SU-DHL-6 (cell line): ENCODE data around the gene FOXO6.

ENCODE experiments used
- EZH2phosphoT487 ChIP-seq: fragments of 200-600 bp; sonication (generic), shearing (Covaris generic); conservative IDR thresholded peaks from 2 replicates; pipeline ENCODE4 v1.6.1; 2018; ENCODE audit warnings: mild to moderate bottlenecking, antibody characterized with exemption, low read length, moderate library complexity, mixed read lengths
- TF ChIP-seq, protein P1 (sequence below): fragments of 200-600 bp; sonication (generic); IDR thresholded peaks from one replicate; pipeline ENCODE4 v1.5.1; 2017; ENCODE audit warnings: antibody characterized with exemption, mild to moderate bottlenecking, low read length, moderate library complexity; ENCODE audit not compliant: insufficient read depth, poor library complexity, severe bottlenecking

DNA sequence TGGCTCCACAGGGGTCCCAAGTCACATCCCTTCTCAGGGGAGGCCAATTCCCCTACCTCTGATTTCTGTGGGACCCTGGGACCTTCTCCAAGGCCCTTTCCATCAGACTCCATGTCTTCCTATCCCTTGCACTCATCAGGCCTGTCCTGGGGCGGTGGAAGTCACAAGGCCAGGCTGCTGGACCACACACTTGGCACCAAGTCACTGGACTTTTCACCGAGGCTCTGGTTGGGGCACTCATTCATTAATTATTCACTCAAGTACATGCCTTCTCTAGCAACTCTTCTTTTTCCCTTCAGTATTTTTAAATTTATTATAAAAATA, 11.2 kb upstream of the FOXO6 start:
- TF ChIP-seq, protein P1, sequence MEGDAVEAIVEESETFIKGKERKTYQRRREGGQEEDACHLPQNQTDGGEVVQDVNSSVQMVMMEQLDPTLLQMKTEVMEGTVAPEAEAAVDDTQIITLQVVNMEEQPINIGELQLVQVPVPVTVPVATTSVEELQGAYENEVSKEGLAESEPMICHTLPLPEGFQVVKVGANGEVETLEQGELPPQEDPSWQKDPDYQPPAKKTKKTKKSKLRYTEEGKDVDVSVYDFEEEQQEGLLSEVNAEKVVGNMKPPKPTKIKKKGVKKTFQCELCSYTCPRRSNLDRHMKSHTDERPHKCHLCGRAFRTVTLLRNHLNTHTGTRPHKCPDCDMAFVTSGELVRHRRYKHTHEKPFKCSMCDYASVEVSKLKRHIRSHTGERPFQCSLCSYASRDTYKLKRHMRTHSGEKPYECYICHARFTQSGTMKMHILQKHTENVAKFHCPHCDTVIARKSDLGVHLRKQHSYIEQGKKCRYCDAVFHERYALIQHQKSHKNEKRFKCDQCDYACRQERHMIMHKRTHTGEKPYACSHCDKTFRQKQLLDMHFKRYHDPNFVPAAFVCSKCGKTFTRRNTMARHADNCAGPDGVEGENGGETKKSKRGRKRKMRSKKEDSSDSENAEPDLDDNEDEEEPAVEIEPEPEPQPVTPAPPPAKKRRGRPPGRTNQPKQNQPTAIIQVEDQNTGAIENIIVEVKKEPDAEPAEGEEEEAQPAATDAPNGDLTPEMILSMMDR = no peak
- TF ChIP-seq EZH2phosphoT487 = no peak
